Colonic mucosa (tissue), 4 donors: ENCODE data around the gene HSPA12A. TPM values are rescaled to one million over a fixed set of nuclear protein-coding genes. Genes with fewer than 3 reads are reported as not detected.

Experiments used
- DNase-seq: peaks from one replicate; pipeline ENCODE4 v3.0.0-alpha.2; 2020
- H3K27ac ChIP-seq: fragments of 200-600 bp; one replicate; pipeline ENCODE4 v1.8.0; 2021
- H3K27me3 ChIP-seq: fragments of 200-600 bp; one replicate; pipeline ENCODE4 v1.8.0; 2021
- H3K36me3 ChIP-seq: fragments of 200-600 bp; one replicate; pipeline ENCODE4 v1.8.0; 2021
- H3K4me1 ChIP-seq: fragments of 200-600 bp; one replicate; pipeline ENCODE4 v1.8.0; 2021; ENCODE audit warnings: mild to moderate bottlenecking
- H3K4me3 ChIP-seq: fragments of 200-600 bp; one replicate; pipeline ENCODE4 v1.8.0; 2021
- H3K9ac ChIP-seq, 2 donors: one replicate each; pipeline ENCODE4 v1.7.0; 2013; ENCODE audit warnings: control low read depth in 2 of 2, low read depth in 2 of 2, low read length in 2 of 2
- H3K9me3 ChIP-seq: fragments of 200-600 bp; one replicate; pipeline ENCODE4 v1.8.0; 2021
- CTCF ChIP-seq: fragments of 200-600 bp; IDR thresholded peaks from one replicate; pipeline ENCODE4 v1.8.0; 2022; ENCODE audit warnings: antibody characterized with exemption, mild to moderate bottlenecking
- intact Hi-C: fragments of 100-400 bp; cut with DNase I; formaldehyde crosslinking; loops from one replicate; pipeline ENCODE4 v1.14.1; 2022
- total RNA-seq, 2 donors: library from RNA; stranded (reverse); fragmentation: NEBNext Ultra II Directional in 1 of 2; extraction: Animal tissue kit (Norgen Biotek cat#: 25700) in 1 of 2; gene quantifications; one replicate each; pipeline ENCODE4 v1.2.1, GENCODE V29; 2021
- donor health status: healthy.
- donor health status: DM: no; HTN: no; CAD: no.
- donor health status: DM: no; HTN: no; CAD: no.

HSPA12A gene
- total RNA-seq, 2 donors from 2014 or later = 6.2 to 7.0 TPM

GRCh38 chr10:116629340-116629739, 113.0 kb downstream of the HSPA12A start:
- Histone ChIP-seq H3K27ac (no peak overlapping the region), H3K9me3 (no peaks in the 10 kb centered on the region), H3K27me3 (no peaks in the 10 kb centered on the region), H3K9ac (no peak overlapping the region), H3K36me3 (no peaks in the 10 kb centered on the region), H3K4me3 (no peak overlapping the region), H3K4me1 (no peaks in the 10 kb centered on the region)
- intact Hi-C loops = loop anchor here (5.0 kb wide), 1 partner anchor 158 kb away; no protein-coding TSS in a partner anchor
- no peak for DNase-seq
- TF ChIP-seq CTCF = no peak

GRCh38 chr10:116627386-116627933, 114.9 kb downstream of the HSPA12A start:
- peak; percentile 48 for TF ChIP-seq CTCF
- H3K27ac ChIP-seq = no peak overlapping the region
- peak overlapping the region; percentile 51 for H3K4me3 ChIP-seq
- DNase-seq = peak; percentile 71
- H3K36me3 ChIP-seq = no peaks in the 10 kb centered on the region
- H3K27me3 ChIP-seq = no peaks in the 10 kb centered on the region
- H3K4me1 ChIP-seq = no peaks in the 10 kb centered on the region
- intact Hi-C loops = loop anchor here (5.0 kb wide), 1 partner anchor 160 kb away; no protein-coding TSS in a partner anchor
- H3K9me3 ChIP-seq = no peaks in the 10 kb centered on the region
- H3K9ac ChIP-seq = peak overlapping the region; percentile 23 to 53

GRCh38 chr10:116626815-116627214, 115.6 kb downstream of the HSPA12A start:
- Histone ChIP-seq H3K9ac (no peak overlapping the region), H3K4me3 (no peak overlapping the region), H3K4me1 (no peaks in the 10 kb centered on the region), H3K27ac (no peak overlapping the region), H3K36me3 (no peaks in the 10 kb centered on the region), H3K27me3 (no peaks in the 10 kb centered on the region), H3K9me3 (no peaks in the 10 kb centered on the region)
- no peak for TF ChIP-seq CTCF
- DNase-seq = no peak
- intact Hi-C loops = loop anchor here (5.0 kb wide), 1 partner anchor 160 kb away; no protein-coding TSS in a partner anchor

- no peak for DNase-seq
- Histone ChIP-seq H3K9me3 (no peaks in the 10 kb centered on the region), H3K4me3 (no peak overlapping the region), H3K27me3 (no peaks in the 10 kb centered on the region), H3K27ac (no peak overlapping the region), H3K9ac (no peak overlapping the region), H3K36me3 (no peaks in the 10 kb centered on the region), H3K4me1 (peaks cover 3% of the 10 kb centered on the region)
- TF ChIP-seq CTCF = no peak
- intact Hi-C loops = loop anchor here (5.0 kb wide), 1 partner anchor 161 kb away; no protein-coding TSS in a partner anchor
These were observed 116.5 kb downstream of the HSPA12A start for GRCh38 chr10:116625845-116626244.

DNA sequence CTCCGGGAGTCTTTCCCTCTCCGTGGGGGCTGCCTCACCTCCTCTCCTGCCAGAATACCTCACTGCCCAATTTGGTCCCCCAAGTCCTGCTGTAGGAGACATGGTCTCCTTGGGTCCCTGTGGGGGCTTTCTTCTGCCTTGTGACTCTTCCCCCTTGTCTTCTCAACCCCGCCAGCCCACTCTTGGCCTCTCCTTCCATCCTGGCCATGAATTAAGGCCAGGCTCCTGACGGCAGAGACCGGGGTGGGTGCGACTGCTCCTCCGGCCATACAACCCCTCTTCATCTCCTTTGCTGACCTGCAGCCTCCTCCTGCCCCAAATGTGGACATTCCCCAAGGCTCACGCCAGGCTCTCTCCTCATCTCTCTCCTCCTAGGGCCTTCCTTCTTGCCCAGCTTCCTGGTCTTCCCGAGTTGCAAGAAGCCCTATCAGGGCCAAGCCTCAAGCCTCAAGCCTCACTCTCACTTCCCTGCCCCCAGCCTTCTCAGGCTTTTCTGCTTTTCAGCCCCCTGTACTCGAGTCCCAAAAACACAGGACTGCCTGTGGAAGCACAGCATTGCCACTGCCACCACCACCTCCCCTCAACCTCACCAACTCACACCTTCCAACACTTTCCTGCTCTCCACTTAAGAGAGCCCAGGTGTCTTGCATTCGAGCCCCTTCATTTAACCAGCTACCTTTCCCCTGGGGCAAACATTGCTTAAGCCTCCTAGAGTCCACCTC, 120.3 kb downstream of the HSPA12A start:
- H3K4me3 ChIP-seq = no peak overlapping the region
- H3K27ac ChIP-seq = no peak overlapping the region
- no peaks in the 10 kb centered on the region for H3K27me3 ChIP-seq
- no peaks in the 10 kb centered on the region for H3K36me3 ChIP-seq
- H3K9me3 ChIP-seq = no peaks in the 10 kb centered on the region
- TF ChIP-seq CTCF = no peak
- H3K9ac ChIP-seq = no peak overlapping the region
- intact Hi-C loops = no loop called here
- DNase-seq = no peak
- peaks cover 3% of the 10 kb centered on the region for H3K4me1 ChIP-seq
